WI38 (cell line): ENCODE results near the gene VWC2L.

ENCODE experiments used
- H3K4me3 ChIP-seq: 2 replicates; pipeline ENCODE4 v1.5.1; 2011; ENCODE audit warnings: low read depth, mild to moderate bottlenecking, control low read depth, low read length
- TF ChIP-seq, protein P1 (sequence below): IDR thresholded peaks from 2 replicates; pipeline ENCODE4 v1.5.1; 2012; ENCODE audit warnings: low read depth, mild to moderate bottlenecking, control low read depth, low read length

Gene VWC2L

DNA sequence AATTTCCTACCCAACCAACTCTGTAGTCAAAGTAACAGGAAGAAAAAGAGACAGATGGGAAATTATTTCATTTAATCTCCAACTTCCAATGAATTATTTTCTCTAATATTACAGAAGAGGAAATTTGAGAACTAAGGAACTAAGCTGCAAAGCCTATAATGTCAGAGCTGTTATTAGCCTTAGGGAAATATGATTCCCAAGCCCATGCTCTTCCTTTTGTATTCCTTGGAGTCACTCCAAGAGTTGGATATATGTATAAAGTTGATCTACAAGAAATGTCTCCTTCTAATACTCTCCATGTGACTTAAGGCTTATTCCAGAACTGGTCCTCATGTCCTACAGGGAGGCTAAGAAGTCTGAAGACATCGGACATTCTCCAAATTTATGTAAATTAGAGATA, 31.6 kb upstream of the VWC2L start:
- TF ChIP-seq, protein P1, sequence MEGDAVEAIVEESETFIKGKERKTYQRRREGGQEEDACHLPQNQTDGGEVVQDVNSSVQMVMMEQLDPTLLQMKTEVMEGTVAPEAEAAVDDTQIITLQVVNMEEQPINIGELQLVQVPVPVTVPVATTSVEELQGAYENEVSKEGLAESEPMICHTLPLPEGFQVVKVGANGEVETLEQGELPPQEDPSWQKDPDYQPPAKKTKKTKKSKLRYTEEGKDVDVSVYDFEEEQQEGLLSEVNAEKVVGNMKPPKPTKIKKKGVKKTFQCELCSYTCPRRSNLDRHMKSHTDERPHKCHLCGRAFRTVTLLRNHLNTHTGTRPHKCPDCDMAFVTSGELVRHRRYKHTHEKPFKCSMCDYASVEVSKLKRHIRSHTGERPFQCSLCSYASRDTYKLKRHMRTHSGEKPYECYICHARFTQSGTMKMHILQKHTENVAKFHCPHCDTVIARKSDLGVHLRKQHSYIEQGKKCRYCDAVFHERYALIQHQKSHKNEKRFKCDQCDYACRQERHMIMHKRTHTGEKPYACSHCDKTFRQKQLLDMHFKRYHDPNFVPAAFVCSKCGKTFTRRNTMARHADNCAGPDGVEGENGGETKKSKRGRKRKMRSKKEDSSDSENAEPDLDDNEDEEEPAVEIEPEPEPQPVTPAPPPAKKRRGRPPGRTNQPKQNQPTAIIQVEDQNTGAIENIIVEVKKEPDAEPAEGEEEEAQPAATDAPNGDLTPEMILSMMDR = no peak
- H3K4me3 ChIP-seq = no peak overlapping the region

DNA sequence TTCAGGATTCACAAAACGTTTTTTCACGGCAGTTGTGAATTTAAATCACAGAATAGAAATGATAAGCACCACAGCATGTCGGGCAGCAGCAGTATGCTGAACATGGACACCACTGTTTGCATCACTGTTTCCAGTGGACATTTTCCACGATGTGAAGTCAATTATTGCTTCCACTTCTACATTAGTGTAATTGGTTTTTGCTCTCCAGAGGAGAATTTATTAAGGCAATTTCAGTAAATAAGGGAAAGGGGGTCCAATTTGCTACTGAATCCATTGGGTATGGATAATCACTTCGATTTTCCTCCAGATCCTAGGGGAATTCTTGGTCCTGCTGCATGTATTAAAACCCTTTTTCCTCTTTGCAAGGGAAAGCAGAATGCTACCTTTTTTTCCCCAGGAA, 30.2 kb upstream of the VWC2L start:
- TF ChIP-seq, protein P1 = no peak
- H3K4me3 ChIP-seq = no peak overlapping the region

DNA sequence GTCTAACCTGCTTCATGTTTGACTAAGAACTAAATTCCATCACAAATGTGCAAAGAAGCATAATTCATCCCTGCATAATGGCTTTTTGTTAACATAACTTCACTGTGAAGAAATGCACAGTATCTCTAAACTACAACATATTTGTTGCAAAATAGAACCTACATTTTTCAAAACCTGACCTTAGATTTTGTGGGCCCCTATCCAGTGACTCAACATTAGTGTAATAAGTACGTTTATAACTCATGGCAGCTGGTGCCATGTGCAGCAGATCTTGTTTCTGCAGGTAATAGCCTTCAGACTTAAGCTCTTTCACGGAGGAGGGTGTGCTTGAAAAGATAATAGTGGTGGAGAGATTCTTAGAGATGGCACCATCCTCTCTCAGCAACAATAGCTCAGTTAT, 28.6 kb upstream of the VWC2L start:
- TF ChIP-seq, protein P1 = no peak
- H3K4me3 ChIP-seq = no peak overlapping the region

DNA sequence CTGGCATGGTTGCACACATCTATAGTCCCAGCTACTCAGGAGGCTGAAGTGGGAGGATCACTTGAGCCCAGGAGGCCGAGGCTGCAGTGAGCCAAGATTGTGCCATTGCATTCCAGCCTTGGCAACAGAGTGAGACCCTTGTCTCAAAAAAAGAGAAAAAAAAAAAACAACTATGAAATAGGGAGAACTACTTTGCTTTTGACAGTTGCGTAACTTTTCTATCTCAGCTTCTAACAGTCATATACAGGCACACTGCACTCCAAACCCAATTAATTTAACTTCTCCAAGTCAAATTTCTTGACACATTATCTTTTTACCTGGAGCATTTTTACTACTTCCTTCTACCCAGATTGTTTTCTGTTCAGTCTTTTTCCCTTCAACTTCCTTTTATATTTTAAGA, 24.1 kb upstream of the VWC2L start:
- TF ChIP-seq, protein P1 = no peak
- H3K4me3 ChIP-seq = no peak overlapping the region

DNA sequence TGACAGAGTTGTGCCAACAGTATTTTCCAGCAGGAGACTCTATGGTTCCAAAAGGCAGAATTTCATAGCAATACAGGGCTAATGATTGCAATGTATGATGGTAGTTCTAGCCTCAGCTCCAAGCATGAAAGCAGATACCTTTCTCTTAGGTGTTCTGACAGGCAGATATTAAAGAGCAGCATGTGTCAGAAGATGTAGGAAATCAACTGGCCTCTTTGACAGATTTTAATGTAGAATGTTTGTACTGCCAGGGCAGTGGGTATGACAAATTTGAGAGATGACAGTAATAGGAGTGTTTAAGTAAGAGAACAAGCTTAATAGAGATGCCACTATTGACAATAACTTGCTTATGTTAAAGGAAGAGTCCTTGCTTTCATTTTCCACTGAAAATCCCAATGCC, 21.5 kb upstream of the VWC2L start:
- TF ChIP-seq, protein P1 = no peak
- no peak overlapping the region for H3K4me3 ChIP-seq

DNA sequence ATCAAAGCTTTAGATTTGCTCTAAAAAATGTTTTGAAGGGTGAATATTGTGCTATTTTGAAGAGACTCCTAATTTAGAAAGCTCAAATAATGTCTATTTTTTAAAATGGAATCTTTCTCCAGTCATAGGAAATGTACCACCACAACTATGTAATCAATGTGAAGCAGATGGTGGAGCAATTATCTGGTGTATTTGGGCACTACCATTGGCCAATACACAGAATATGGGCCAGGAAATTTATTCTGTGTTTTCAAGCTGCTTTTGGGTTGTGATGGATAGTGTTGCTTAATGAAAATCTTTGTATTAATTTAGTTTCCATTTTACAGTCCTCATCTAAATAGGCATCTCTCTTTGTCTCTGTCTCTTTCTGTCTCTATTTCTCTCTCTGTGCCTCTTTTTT, 17.1 kb upstream of the VWC2L start:
- no peak overlapping the region for H3K4me3 ChIP-seq
- TF ChIP-seq, protein P1 = no peak

DNA sequence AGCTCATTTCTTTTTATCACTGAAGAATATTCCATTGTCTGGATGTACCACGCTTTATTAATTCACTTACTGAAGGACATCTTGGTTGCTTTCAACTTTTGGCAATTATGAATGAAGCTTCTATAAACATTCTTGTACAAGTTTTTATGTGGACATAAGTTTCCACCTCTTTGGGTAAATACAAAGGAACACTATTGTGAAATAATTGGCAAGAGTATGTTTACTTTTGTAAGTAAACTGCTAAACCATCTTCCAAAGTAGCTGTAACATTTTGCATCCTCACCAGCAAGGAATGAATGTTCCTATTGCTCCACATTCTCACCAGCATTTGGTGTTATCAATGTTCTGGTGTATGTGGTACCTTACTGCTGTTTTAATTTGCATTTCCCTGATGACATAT, 15.8 kb upstream of the VWC2L start:
- TF ChIP-seq, protein P1 = no peak
- no peak overlapping the region for H3K4me3 ChIP-seq
